Transverse colon (tissue), 4 donors: ENCODE results near the gene CEP76.

Experiments
- CTCF ChIP-seq, 5 experiments: fragments of 200-600 bp in 3 of 5; fragments of 450-650 bp in 2 of 5; sonication (generic) in 3 of 5; IDR thresholded peaks; 1 replicate in 2 of 5; 2 replicates in 3 of 5; pipeline ENCODE4 v1.5.1; 2016 to 2017; ENCODE audit warnings: antibody characterized with exemption in 5 of 5, inconsistent platforms in 3 of 5, mild to moderate bottlenecking in 2 of 5, moderate library complexity in 1 of 5
- EP300 ChIP-seq: sonication (generic); formaldehyde crosslinking; IDR thresholded peaks from one replicate; pipeline ENCODE4 v1.6.1; 2017; ENCODE audit warnings: antibody characterized with exemption, low read depth
- POLR2A ChIP-seq: fragments of 450-650 bp; IDR thresholded peaks from one replicate; pipeline ENCODE4 v1.6.1; 2016; ENCODE audit warnings: antibody characterized with exemption, mild to moderate bottlenecking, moderate library complexity
- POLR2AphosphoS5 ChIP-seq, 3 donors: sonication (generic); formaldehyde crosslinking; IDR thresholded peaks; one replicate each; pipeline ENCODE4 v1.6.1; 2016; ENCODE audit warnings: antibody characterized with exemption in 3 of 3

DNA sequence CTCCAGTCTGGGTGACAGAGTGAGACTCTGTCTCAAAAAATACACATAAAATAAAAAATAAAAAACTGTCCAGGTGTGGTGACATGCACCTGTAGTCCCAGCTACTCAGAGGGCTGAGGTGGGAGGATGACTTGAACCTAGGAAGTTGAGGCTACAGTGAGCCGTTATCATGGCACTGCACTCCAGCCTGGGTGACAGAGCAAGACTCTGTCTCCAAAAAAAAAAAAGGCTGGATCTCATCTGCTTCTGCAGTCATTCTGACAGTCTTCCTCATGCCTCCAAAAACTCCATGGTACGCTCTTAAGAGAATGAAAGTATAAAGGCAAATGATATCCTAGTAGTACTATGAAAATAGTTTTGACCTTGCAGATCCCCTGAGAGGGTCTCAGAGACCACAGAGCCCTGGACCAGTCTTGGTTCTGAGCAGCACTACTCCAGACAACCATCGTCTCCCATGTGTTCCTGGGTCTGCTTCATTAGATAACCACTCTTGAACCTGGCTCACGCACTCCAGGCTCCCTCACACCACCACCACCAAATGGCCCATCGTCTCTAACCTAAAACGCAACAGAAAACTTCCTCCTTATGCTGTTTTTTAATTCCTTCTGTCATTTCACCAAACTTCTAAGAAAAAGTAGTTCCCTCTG, 70.6 kb downstream of the CEP76 start:
- TF ChIP-seq POLR2AphosphoS5 (IDR thresholded peaks at IDR 0.05) (no peak), CTCF (IDR thresholded peaks at IDR 0.05) (no peak), POLR2A (no peak), EP300 (no peak)
